Activated CD4-positive, alpha-beta T cell treated with anti-CD3 and anti-CD28 coated beads, Interleukin-2, amount 50 U/mL, for 4 hours (primary cell): ENCODE data around the gene PLAU.
A peak's percentile ranks its signal among the peaks of the same experiment; 100 is the strongest.

ENCODE experiments used
- DNase-seq, 2 experiments: peaks; one replicate each; pipeline ENCODE4 v3.0.0-alpha.2; 2020

Gene PLAU

DNA sequence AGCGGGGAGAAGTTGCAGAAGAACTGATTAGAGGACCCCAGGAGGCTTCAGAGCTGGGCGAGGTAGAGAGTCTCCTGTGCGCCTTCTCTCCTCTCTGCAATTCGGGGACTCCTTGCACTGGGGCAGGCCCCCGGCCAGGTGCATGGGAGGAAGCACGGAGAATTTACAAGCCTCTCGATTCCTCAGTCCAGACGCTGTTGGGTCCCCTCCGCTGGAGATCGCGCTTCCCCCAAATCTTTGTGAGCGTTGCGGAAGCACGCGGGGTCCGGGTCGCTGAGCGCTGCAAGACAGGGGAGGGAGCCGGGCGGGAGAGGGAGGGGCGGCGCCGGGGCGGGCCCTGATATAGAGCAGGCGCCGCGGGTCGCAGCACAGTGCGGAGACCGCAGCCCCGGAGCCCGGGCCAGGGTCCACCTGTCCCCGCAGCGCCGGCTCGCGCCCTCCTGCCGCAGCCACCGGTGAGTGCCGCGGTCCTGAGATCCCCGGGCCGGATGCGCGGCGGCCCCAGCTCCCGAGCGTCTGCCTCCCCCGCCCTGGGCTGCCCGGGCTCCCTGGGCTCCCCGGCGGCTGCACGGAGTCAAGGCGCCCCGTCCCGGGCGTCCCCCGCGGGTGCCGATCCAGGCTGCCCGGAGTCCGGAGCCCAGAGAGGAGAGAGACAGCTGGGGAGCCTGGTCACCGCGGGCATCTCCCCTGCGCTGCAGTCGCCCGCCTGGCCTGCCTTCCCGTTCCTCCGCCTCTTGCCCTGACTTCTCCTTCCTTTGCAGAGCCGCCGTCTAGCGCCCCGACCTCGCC is at the start of gene PLAU:
Gene PLAU, plus strand, starts transcription at position 369 of the 789 bp plus-strand sequence. CDS start 424 bp downstream, outside the sequence.
- DNase-seq: no peak

GRCh38 chr10:73862011-73862410 is 48.9 kb upstream of the PLAU start:
- DNase-seq: no peak

DNA sequence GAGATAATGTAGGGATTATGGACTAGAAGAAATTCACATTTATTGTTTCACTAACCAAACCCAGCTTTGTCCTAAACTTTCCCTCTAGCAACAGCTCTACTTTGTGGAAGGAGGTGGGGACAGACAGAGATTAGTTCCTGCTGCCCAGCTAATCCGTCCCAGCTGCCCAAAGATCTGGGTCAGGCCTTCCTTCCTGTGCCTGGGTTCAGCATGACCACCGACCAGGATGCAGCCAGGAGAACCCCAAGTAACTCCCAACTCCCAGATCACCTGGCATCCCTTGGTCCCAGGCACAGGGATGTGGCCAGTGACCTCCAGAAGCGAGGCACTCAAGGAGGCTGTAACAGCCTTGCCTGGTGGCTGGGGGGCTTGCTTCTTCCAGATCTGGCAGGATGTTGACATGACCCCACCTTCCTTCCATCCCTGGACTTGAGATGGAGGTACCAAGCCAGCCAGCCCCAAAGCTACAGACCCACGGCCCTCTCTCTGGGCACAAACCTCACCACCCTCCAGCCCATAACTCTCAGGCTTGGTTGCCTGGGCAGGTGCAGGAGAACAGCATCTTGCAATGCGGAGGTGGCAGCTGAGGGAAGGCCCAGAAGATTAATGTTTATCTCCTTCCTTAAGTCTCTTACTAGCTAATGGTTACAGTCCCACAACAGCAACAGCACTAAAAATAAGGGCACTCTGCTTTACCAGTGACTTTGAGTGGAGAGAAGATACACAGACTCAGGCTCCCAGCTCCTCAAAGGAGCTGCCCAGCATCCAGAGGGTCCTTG is 47.7 kb upstream of the PLAU start:
- no peak for DNase-seq

- no peak for DNase-seq
These were observed 46.7 kb upstream of the PLAU start for GRCh38 chr10:73864229-73864628.

DNA sequence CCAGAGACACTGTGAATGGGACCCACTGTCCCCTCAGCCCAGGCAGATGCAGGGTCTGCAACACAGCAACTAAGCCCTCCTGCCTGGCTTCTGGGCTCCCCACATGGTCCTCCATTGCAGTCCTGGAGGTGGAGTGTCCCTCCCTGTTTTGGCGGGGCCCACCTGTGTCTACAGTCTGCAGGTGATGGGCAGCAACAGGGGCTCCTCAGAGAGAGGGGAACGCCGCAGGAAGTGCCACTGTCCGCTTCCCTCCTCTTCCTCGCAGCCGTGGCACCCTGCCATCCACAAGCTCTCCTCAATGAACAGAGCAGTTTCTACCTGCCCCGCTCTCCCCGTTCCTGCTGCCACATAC is 45.8 kb upstream of the PLAU start:
- DNase-seq: no peak

DNA sequence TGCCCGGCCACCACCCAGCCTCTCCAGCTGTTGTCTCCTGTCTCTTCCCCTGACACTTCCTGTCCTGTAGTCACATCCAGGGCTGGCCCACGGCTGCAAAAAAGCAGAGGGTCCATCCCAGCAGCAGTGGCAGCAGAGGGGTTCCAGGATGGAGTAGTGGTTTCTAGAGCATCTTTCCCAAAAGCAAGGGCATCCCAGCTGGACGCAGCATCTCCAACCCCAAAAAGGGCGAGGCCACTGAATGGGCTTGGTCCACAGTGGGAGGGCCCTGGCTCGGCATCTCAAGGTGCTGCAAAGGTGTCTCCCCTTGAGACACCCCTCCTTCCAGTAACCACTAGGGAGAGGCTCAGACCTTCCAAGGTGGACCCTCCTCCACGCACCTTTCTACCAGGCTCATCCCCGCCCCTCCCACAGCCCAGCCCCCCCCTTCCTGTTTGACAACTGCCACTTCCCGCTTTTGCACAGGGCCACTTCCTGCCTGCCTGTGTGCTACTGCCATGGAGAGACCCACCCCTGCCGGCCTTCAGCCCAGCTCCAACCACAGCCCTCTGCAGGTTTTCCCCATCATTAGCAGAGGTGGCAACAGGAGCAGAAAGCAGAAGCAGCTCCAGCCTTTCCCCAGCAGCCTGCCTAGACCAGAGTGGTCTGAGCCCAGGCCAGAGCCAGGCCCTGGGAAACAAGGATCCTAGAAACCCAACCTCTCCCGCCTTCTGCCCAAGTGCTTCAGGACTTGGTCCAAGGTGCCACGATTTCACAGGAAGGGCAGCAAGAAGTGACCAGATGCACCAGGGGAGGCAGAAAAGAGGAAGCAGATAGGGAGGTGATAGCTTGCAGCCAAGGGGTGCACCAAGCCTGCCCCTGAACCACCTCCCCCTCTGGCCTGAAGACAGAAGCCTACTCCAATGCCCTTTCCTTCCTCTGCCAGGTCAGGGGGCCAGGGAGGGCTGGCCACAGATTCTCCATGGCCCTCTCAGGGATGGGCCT is 45.2 kb upstream of the PLAU start:
- peak; percentile 27 to 29 for DNase-seq

GRCh38 chr10:73866621-73867020 is 44.3 kb upstream of the PLAU start:
- no peak for DNase-seq

DNA sequence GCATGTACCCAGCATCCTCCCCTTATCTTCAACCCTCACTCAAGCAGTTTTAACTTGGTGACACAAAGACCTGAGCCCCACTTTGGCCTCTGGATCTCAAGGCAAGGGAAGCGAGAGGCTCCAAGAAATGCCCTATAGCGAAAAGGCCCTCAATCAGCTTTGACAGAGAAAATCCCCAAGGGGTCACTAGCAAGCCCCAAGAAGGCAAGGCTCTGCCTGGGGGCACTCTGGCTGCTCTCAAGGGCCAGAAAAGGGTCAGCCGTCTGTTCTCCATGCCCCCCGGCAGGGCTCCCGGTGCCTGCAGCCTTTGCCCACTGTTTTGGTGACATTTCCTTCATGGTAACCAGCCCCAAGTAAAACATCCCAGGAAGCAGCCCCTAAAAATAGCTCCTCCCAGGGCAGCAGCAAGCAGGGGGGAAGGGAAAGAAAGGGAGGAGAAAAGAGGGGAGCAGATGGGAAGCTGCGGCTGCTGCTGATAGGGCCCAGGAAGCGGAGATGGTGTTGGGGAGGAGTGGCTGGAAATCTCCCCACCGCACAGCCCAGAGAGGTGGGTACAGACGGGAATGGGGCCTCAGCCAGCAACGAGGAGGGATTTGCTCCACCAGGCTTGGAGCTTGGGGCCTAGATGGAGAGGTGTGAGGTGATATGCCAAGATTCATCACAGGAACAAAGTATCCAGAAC is 43.7 kb upstream of the PLAU start:
- DNase-seq: no peak

GRCh38 chr10:73867871-73868631 is 42.9 kb upstream of the PLAU start:
- no peak for DNase-seq

DNA sequence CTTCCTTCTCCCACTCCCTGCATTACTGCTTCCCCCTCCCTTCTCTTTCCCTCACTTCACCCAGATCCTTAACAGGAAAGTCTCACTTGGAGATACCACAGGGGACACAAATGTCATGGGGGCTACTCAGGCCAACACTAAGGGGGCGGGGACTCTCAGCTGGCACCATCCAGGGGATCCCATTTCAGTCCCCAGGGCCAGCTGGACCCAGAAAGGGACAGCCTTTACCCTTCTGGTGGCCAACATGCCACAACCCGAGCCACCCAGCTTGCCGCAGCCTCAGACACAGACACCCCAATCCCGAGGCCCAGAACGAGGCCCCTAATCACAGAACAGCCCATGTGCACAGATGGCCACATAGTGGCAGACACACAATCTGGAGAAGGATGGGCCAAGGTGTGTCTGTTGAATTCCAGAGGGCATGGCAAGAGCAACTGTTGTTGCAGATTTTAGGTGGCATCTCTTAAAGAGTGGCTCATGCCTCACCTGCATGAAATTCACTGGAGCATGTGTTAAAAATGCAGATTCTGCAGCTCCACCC is 42.2 kb upstream of the PLAU start:
- no peak for DNase-seq

DNA sequence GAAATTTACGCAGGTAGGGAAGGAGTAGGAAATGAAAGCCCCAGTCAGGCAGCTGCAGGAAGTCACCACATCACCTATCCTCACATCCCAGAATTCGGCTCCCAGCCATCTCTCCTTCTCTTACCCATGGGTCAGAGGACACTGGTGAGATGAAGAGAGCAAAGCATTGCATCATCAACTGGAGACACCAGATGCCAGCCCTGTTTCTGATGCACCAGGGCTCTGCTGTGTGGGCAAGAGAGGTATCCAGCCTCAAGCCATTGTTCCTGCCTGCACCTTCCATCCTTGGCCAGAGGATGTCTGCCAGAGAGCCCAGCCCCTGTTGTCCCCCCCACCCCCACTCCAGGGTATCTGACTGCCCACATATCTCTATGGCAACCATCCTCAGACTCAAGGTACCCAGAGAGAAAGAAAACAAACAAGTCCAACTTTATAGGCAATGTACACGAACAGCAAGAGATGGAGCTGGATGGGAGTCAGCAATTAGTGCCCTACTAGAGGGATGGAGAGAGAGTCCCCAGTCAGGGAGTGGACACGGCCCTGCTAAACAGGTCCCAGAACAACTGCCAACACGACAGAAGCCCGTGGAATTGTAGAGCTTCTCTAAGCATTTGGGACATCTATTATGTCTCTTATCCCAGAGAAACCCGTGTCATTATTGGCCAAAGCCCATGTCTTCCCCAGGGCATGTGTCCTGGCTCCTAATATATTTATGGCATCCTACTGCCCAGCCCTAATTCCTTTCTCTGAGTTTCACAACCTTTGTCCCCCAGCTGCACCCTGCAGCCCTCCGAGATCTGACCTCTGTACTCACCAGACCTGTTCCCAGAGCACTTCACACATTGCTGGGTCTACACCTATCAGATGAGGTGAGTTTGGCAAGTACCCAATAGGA is 39.4 kb upstream of the PLAU start:
- DNase-seq: no peak

DNA sequence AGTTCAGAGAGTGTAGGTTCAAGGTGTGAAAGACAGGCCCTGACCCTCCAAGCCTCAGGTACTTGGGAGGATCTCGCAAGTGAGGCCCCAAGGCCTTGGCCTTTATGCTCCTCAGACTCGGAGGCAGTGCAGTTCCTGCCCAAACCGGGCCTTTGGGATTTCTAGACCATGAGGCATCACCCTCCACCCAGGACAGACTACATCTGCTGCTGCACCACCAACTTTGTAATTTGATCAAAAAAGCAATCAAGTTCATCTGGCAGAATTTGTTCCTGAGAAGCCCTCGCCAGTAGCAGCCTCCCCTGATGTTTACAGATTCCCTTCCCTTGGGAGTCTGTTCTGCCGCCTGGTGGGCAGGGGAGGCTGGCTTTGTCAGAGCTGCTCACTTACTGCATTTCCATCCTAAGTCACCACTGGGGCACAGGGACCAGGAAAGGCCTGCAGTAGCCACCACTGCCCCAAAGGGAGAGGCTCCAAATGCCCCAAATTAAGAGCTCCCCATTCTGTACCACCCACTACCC is 38.7 kb upstream of the PLAU start:
- no peak for DNase-seq

DNA sequence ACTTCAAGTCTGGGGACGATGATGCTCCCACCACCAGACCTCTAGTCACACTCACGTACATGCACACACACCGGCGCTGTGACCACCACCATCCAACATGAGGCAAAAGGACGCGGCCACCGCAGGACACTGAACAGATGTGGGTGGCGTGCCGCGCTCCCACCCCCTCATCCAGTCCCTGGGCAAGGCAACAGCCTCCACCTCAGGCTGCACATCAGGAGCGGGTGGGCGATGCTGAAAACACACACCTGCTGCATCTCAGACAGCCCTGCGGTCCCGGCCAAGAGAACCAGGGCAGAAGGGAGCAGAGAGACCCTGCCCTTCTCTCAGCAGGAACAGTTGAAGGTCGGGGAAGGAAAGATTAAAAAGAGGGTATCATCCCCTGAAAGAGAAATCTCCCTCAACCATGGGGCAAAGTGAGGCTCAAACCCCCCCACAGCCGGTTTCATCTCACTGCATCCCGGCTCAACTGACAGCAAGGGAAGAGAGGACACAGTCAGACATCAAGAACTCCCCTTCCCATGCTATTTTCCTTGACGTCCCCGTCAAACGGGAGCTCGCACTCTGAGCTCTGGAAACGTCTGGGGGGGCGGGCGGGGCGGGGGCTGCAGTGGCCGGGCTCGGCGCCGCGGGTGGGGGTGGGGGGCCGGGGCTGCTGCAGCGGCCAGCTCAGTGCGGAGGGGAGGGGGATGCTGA is 37.6 kb upstream of the PLAU start:
- no peak for DNase-seq

DNA sequence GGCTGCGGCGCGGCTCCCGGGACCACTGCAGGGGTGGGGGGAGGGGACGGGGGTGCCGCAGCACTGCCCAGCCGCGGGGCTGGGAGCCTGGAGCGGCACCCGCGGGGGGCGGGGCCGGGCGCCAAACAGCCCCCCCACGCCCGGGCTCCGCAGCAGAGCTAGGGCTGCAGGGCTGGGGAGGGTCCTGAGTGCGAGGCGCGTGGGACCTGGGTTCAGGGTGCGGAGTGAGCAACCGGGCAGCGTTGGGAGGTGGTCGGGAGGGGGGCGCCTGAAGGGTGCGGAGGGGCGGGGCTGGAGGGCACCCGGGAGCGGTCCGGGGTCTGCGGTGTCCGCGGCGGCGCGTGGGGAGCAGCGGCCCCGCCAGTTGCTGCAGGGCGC is 37.1 kb upstream of the PLAU start:
- no peak for DNase-seq

DNA sequence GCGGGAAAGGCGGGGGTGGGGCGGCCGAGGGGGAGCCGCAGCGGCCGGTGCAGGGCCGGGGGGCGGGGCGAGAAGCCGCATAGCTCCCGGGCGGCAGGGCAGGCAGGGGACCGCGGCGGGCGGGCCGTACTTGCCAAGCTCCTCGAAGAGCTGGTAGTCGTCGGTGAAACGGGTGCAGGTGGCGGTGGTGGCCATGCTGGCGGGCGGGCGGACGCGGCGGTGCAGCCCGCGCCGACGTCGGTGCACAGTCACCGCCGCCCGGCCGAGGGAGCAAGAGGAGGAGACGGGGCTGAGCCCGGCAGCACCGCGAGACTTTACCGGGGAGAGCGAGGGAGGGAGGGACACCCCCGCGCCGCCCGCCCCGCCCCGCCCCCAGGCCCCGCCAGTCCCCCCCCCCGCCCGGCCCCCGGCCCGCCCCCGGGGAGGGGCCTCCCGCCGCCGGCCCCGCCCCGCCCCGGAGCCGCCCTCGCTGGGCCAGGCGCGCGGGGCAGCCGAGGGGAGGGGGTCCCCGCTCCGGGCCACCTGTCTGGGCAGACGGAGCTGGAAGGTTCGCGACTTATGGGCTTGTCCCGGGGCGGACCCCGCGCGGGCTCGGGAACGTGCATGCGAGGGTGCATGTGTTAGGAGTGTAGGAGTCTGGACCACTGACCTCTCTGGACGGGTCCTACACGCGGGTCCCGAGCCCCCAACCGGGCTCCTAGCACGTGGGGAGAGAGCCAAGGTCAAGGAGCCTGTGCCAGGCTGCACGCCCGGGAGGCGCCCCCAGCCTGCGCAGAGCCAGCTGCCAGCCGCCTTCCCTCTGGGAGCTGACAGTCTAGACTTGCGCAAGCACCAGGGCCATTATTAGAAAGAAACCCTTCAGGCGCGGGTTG is 36.4 kb upstream of the PLAU start, which contains the start of gene CAMK2G:
Gene CAMK2G, minus strand, starts transcription at position 289 of the 872 bp plus-strand sequence. Its CDS starts 94 bp downstream, at position 195.
- DNase-seq: peak; percentile 76 to 82

DNA sequence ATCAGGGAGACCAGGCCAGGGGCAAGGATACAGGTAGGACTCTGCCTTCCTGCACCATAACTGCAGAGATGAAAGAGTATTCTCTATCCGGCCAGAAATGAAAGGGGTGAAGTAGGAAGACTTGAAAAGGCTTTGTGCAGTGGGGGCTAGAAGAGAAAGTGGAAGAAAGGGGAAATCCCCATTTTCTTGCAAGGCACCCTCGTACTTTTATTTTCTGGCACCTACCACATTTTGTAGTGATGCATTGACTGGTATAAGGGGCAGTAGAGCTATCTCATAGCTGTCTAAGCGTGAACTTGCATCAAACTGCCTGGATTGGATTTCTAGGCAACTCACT is 35.8 kb upstream of the PLAU start:
- DNase-seq: no peak

GRCh38 chr10:73876157-73876556 is 34.8 kb upstream of the PLAU start:
- no peak for DNase-seq

- no peak for DNase-seq
These were observed 34.4 kb upstream of the PLAU start for GRCh38 chr10:73876566-73876965.
